H1 (cell line): ENCODE measurements around the gene PPP1R12A. TPM values are rescaled to one million over a fixed set of nuclear protein-coding genes. Genes with fewer than 3 reads are reported as not detected.

Source experiments
- CTCF ChIA-PET: fragments of 300-600 bp; sonication (Branson Sonifier 250); formaldehyde crosslinking; loops from one replicate; lab custom pipeline; 2021; ENCODE audit not compliant: partially characterized antibody; lab: Charles Lee
- POLR2A ChIA-PET: fragments of 300-600 bp; sonication (Branson Sonifier 250); formaldehyde crosslinking; loops from one replicate; lab custom pipeline; 2021; ENCODE audit warnings: inconsistent platforms; ENCODE audit not compliant: partially characterized antibody; lab: Charles Lee
- DNase-seq, 2 experiments: peaks; one replicate each; pipeline versions ENCODE4 v3.0.0 to v3.0.0-alpha.2; 2010 to 2022; ENCODE audit warnings: low spot score in 2 of 2, low read depth in 1 of 2, mixed read lengths in 1 of 2
- FAIRE-seq: peaks from 2 replicates; lab custom pipeline; 2011; peaks lifted over from hg19 to GRCh38; lab: Jason Lieb, UNC
- H2AFZ ChIP-seq: 2 replicates; pipeline ENCODE4 v1.8.1; 2012; ENCODE audit warnings: low read length, inconsistent platforms
- H2AK5ac ChIP-seq: 2 replicates; pipeline ENCODE4 v1.6.1; 2013; ENCODE audit warnings: low read depth, low read length
- H2BK120ac ChIP-seq: replicated peaks from 2 replicates; pipeline ENCODE3; 2013; ENCODE audit warnings: low read depth, low read length, inconsistent platforms
- H2BK12ac ChIP-seq: 2 replicates; pipeline ENCODE4 v1.6.1; 2013; ENCODE audit warnings: low read depth, low read length
- H2BK15ac ChIP-seq: 2 replicates; pipeline ENCODE4 v1.6.1; 2013; ENCODE audit warnings: low read length
- H2BK20ac ChIP-seq: 2 replicates; pipeline ENCODE4 v1.6.1; 2013; ENCODE audit warnings: low read length
- H2BK5ac ChIP-seq: 2 replicates; pipeline ENCODE4 v1.6.1; 2013; ENCODE audit warnings: low read depth, low read length
- H3K14ac ChIP-seq: 2 replicates; pipeline ENCODE4 v1.6.1; 2013; ENCODE audit warnings: inconsistent platforms; ENCODE audit not compliant: insufficient read length
- H3K18ac ChIP-seq: 2 replicates; pipeline ENCODE4 v1.6.1; 2013; ENCODE audit warnings: low read length; ENCODE audit errors: extremely low read depth
- H3K23ac ChIP-seq: 2 replicates; pipeline ENCODE4 v1.6.1; 2013; ENCODE audit warnings: inconsistent platforms; ENCODE audit not compliant: insufficient read length
- H3K23me2 ChIP-seq: 2 replicates; pipeline ENCODE4 v1.6.1; 2013; ENCODE audit warnings: low read depth, low read length
- H3K27ac ChIP-seq: 2 replicates; pipeline ENCODE4 v1.6.1; 2011; ENCODE audit warnings: low read depth, low read length, inconsistent platforms
- H3K27me3 ChIP-seq, 4 experiments: replicated peaks in 1 of 4; 1 replicate in 1 of 4; 2 replicates in 3 of 4; pipeline versions ENCODE4 v1.6.1 to v1.8.1; 2011 to 2013; ENCODE audit warnings: low read length in 3 of 4, mild to moderate bottlenecking in 3 of 4, inconsistent platforms in 2 of 4, mixed read lengths in 2 of 4, moderate library complexity in 1 of 4; ENCODE audit not compliant: control insufficient read depth in 3 of 4, insufficient read depth in 3 of 4; ENCODE audit errors: extremely low read depth in 1 of 4
- H3K36me3 ChIP-seq, 4 experiments: 2 replicates each; pipeline versions ENCODE4 v1.6.1 to v1.8.1; 2011 to 2013; ENCODE audit warnings: mild to moderate bottlenecking in 4 of 4, low read length in 3 of 4, moderate library complexity in 2 of 4, control low read depth in 1 of 4, inconsistent platforms in 1 of 4; ENCODE audit not compliant: insufficient read depth in 4 of 4, control insufficient read depth in 2 of 4
- H3K4ac ChIP-seq: replicated peaks from 2 replicates; pipeline ENCODE3; 2013; ENCODE audit warnings: low read length, low read depth, mixed read lengths, inconsistent platforms; ENCODE audit not compliant: insufficient read length
- H3K4me1 ChIP-seq, 4 experiments: replicated peaks in 1 of 4; 1 replicate in 1 of 4; 2 replicates in 3 of 4; pipeline versions ENCODE4 v1.6.1 to v1.8.1; 2011 to 2013; ENCODE audit warnings: low read length in 3 of 4, inconsistent platforms in 2 of 4, mixed read lengths in 1 of 4; ENCODE audit not compliant: insufficient read depth in 4 of 4, control insufficient read depth in 3 of 4
- H3K4me2 ChIP-seq, 2 experiments: 2 replicates each; pipeline versions ENCODE4 v1.6.1 to v1.8.1; 2011 to 2013; ENCODE audit warnings: low read depth in 2 of 2, low read length in 2 of 2, control low read depth in 1 of 2, inconsistent platforms in 1 of 2, mild to moderate bottlenecking in 1 of 2; ENCODE audit not compliant: insufficient read depth in 1 of 2
- H3K4me3 ChIP-seq, 4 experiments: fragments of 200-600, 300-600 bp in 1 of 4; sonication (generic), shearing (Covaris generic), sonication (Bioruptor Twin) in 1 of 4; 2 replicates each; pipeline versions ENCODE4 v1.5.1 to v1.8.1; 2011 to 2016; ENCODE audit warnings: low read length in 4 of 4, low read depth in 3 of 4, control low read depth in 2 of 4, inconsistent platforms in 2 of 4, mild to moderate bottlenecking in 2 of 4, mixed read lengths in 1 of 4, moderate library complexity in 1 of 4; ENCODE audit not compliant: insufficient read depth in 2 of 4; ENCODE audit errors: extremely low read depth in 1 of 4
- H3K56ac ChIP-seq: replicated peaks from 2 replicates; pipeline ENCODE3; 2013; ENCODE audit warnings: low read depth, mild to moderate bottlenecking, mixed read lengths, low read length, inconsistent platforms; ENCODE audit not compliant: insufficient read length
- H3K79me1 ChIP-seq: 2 replicates; pipeline ENCODE4 v1.6.1; 2013; ENCODE audit warnings: low read depth, low read length, control low read depth
- H3K79me2 ChIP-seq, 2 experiments: 2 replicates each; pipeline versions ENCODE4 v1.6.1 to v1.8.1; 2012 to 2013; ENCODE audit warnings: low read length in 2 of 2, mild to moderate bottlenecking in 2 of 2, inconsistent platforms in 1 of 2; ENCODE audit not compliant: insufficient read depth in 2 of 2, control insufficient read depth in 1 of 2
- H3K9ac ChIP-seq, 4 experiments: replicated peaks in 1 of 4; 1 replicate in 1 of 4; 2 replicates in 3 of 4; pipeline versions ENCODE4 v1.6.1 to v1.8.1; 2011 to 2013; ENCODE audit warnings: low read depth in 3 of 4, low read length in 3 of 4, control low read depth in 2 of 4, mild to moderate bottlenecking in 2 of 4, moderate library complexity in 2 of 4, inconsistent platforms in 1 of 4; ENCODE audit errors: extremely low read depth in 1 of 4
- H3K9me3 ChIP-seq, 2 experiments: 2 replicates each; pipeline versions ENCODE4 v1.6.1 to v1.8.1; 2012 to 2013; ENCODE audit warnings: mild to moderate bottlenecking in 2 of 2, moderate library complexity in 2 of 2, control low read depth in 1 of 2, inconsistent platforms in 1 of 2, low read depth in 1 of 2, low read length in 1 of 2, mixed read lengths in 1 of 2; ENCODE audit not compliant: insufficient read depth in 2 of 2
- H4K20me1 ChIP-seq, 2 experiments: replicated peaks in 1 of 2; 2 replicates each; pipeline versions ENCODE3 to v1.8.1; 2011 to 2013; ENCODE audit warnings: inconsistent platforms in 2 of 2, low read length in 2 of 2, mild to moderate bottlenecking in 1 of 2; ENCODE audit not compliant: insufficient read depth in 2 of 2, control insufficient read depth in 1 of 2
- H4K5ac ChIP-seq: 2 replicates; pipeline ENCODE4 v1.6.1; 2013; ENCODE audit warnings: low read length, low read depth, mixed read lengths, inconsistent platforms; ENCODE audit not compliant: insufficient read length
- H4K8ac ChIP-seq: 2 replicates; pipeline ENCODE4 v1.8.0; 2013; ENCODE audit warnings: mild to moderate bottlenecking, moderate library complexity, low read length, inconsistent platforms; ENCODE audit not compliant: insufficient read depth; ENCODE audit errors: extremely low read depth
- H4K91ac ChIP-seq: replicated peaks from 2 replicates; pipeline ENCODE3; 2013; ENCODE audit warnings: low read length, mixed read lengths, inconsistent platforms; ENCODE audit not compliant: insufficient read length
- CTBP2 ChIP-seq: IDR thresholded peaks from 2 replicates; pipeline ENCODE4 v1.7.0; 2011; ENCODE audit warnings: borderline replicate concordance, mild to moderate bottlenecking, moderate library complexity, mixed read lengths, low read length; ENCODE audit not compliant: insufficient read depth, insufficient read length
- EGR1 ChIP-seq: IDR thresholded peaks from 2 replicates; pipeline ENCODE4 v1.6.1; 2011; ENCODE audit warnings: low read depth, low read length, borderline replicate concordance
- POU5F1 ChIP-seq: IDR thresholded peaks from 2 replicates; pipeline ENCODE4 v1.6.1; 2011; ENCODE audit warnings: low read depth, mild to moderate bottlenecking, low read length, moderate library complexity
- RNF2 ChIP-seq: fragments of 200-900, 300-1000 bp; sonication (generic); IDR thresholded peaks from 2 replicates; pipeline ENCODE4 v1.7.1; 2016; ENCODE audit warnings: borderline replicate concordance, low read depth, mild to moderate bottlenecking, antibody characterized with exemption, low read length; ENCODE audit not compliant: poor library complexity, severe bottlenecking; ENCODE audit errors: missing control alignments
- SIN3A ChIP-seq, 2 experiments: IDR thresholded peaks in 1 of 2; conservative IDR thresholded peaks in 1 of 2; 2 replicates each; pipeline ENCODE4 v1.6.1; 2011 to 2012; ENCODE audit warnings: low read length in 2 of 2, improper control_type of control experiment in 1 of 2, low read depth in 1 of 2, mild to moderate bottlenecking in 1 of 2
- SP4 ChIP-seq: IDR thresholded peaks from 2 replicates; pipeline ENCODE4 v1.6.1; 2012; ENCODE audit warnings: low read length, inconsistent platforms
- YY1 ChIP-seq: IDR thresholded peaks from 2 replicates; pipeline ENCODE4 v1.6.1; 2011; ENCODE audit warnings: low read depth, mild to moderate bottlenecking, low read length
- ZNF274 ChIP-seq: IDR thresholded peaks from 2 replicates; pipeline ENCODE4 v1.7.0; 2012; ENCODE audit warnings: low read length, borderline replicate concordance; ENCODE audit errors: extremely low read depth
- WGBS, 2 experiments: shearing (Covaris generic) in 1 of 2; methylation state at CpG; one replicate each; pipeline versions ENCODE4 v1.1.6 to v1.1.7; 2013 to 2015; ENCODE audit warnings: low lambda C conversion rate in 2 of 2, mixed read lengths in 2 of 2, inconsistent platforms in 1 of 2, low coverage in 1 of 2, missing lambda C conversion rate in 1 of 2; ENCODE audit not compliant: insufficient replicate concordance in 2 of 2, insufficient coverage in 1 of 2, insufficient read length in 1 of 2; ENCODE audit errors: extremely low coverage in 1 of 2, missing lambda C conversion rate in 1 of 2; 5-methylcytosine and 5-hydroxymethylcytosine counted together
- polyA plus RNA-seq, 7 experiments: library from polyadenylated mRNA; depleted of rRNA in 3 of 7; stranded (reverse) in 5 of 7; unstranded in 2 of 7; fragments of >200 nt in 5 of 7; fragments of 200-250 nt in 2 of 7; gene quantifications; 1 replicate in 5 of 7; 2 replicates in 1 of 7; 4 replicates in 1 of 7; pipeline versions ENCODE4 v1.2.1 to v1.2.3, GENCODE V29; 2011 to 2013; ENCODE audit warnings: missing spikeins in 2 of 7, mixed read lengths in 2 of 7
- total RNA-seq: library from RNA; stranded (reverse); fragmentation: NEBNext Ultra II Directional; extraction: Animal tissue kit (Norgen Biotek cat#: 25700); gene quantifications from 2 replicates; pipeline ENCODE4 v1.2.1, GENCODE V29; 2021

Gene PPP1R12A
- total and polyA plus RNA-seq, 2 of the 8 experiments (the other 6 are each of a cell fraction or from before 2014, with no cell fraction given), result 14.7 to 81.5 TPM

- CTCF ChIA-PET, result no interaction called here
- Histone ChIP-seq H3K4me2 (peak overlapping the region; percentile 86 to 96), H3K9me3 (no peaks in the 10 kb centered on the region), H3K23ac (no peak overlapping the region), H2BK15ac (no peak overlapping the region), H3K4me1 (peaks cover 0 to 6% (median 3%) of the 10 kb centered on the region in 4 experiments; a peak in 4 of 7 replicates), H4K91ac (no peak overlapping the region), H2AK5ac (no peak overlapping the region), H3K4me3 (peak overlapping the region; percentile 86 to 96 (median 90)), H3K79me2 (peaks cover 14 to 70% of the 10 kb centered on the region in 2 experiments), H2AFZ (no peak overlapping the region), H3K56ac (no peak overlapping the region), H4K8ac (no peak overlapping the region), H3K36me3 (no peaks in the 10 kb centered on the region), H3K27ac (no peak overlapping the region), H3K14ac (no peak overlapping the region), H3K18ac (no peak overlapping the region), H4K5ac (no peak overlapping the region), H2BK20ac (no peak overlapping the region), H3K23me2 (peaks cover 9% of the 10 kb centered on the region), H3K27me3 (no peaks in the 10 kb centered on the region), H2BK5ac (no peak overlapping the region), H3K79me1 (no peaks in the 10 kb centered on the region), H4K20me1 (peaks cover 5 to 6% of the 10 kb centered on the region in 2 experiments), H2BK120ac (no peak overlapping the region), H3K9ac (peak overlapping the region in 1 of 4 experiments; percentile 98; a peak in 1 of 7 replicates), H2BK12ac (no peak overlapping the region), H3K4ac (no peak overlapping the region)
- WGBS, 2 experiments, result 75% methylated on average over 2 of the region's 2 CpGs; no CpG with 5 or more reads in 1 of the 2 experiments
- POLR2A ChIA-PET, result interaction anchor here (0.6 to 3.8 kb wide), 6 partner anchors 8 to 38 kb away, joined by 4 to 13 read pairs (median 8); no protein-coding TSS in a partner anchor
- FAIRE-seq (no peak), DNase-seq (no peak)
- TF ChIP-seq YY1, result no peak
- TF ChIP-seq SP4, result no peak
- TF ChIP-seq EGR1, result no peak
- TF ChIP-seq CTBP2, result no peak
- no peak for TF ChIP-seq RNF2
- no peak for TF ChIP-seq SIN3A (conservative IDR thresholded peaks at IDR 0.05 in 1 of 2, IDR thresholded peaks at IDR 0.05 in 1 of 2; ENCODE audit: low read depth in 1 of 2, low read length in 2 of 2)
- TF ChIP-seq ZNF274, result no peak
- no peak for TF ChIP-seq POU5F1
These were observed 1.9 kb downstream of the PPP1R12A start for GRCh38 chr12:79933043-79933442.
